Measurements from ENCODE around the gene ULK4.

GRCh38 chr3:41999909-42000308 is 38.0 kb upstream of the ULK4 start:
- TF ChIP-seq, protein P1, sequence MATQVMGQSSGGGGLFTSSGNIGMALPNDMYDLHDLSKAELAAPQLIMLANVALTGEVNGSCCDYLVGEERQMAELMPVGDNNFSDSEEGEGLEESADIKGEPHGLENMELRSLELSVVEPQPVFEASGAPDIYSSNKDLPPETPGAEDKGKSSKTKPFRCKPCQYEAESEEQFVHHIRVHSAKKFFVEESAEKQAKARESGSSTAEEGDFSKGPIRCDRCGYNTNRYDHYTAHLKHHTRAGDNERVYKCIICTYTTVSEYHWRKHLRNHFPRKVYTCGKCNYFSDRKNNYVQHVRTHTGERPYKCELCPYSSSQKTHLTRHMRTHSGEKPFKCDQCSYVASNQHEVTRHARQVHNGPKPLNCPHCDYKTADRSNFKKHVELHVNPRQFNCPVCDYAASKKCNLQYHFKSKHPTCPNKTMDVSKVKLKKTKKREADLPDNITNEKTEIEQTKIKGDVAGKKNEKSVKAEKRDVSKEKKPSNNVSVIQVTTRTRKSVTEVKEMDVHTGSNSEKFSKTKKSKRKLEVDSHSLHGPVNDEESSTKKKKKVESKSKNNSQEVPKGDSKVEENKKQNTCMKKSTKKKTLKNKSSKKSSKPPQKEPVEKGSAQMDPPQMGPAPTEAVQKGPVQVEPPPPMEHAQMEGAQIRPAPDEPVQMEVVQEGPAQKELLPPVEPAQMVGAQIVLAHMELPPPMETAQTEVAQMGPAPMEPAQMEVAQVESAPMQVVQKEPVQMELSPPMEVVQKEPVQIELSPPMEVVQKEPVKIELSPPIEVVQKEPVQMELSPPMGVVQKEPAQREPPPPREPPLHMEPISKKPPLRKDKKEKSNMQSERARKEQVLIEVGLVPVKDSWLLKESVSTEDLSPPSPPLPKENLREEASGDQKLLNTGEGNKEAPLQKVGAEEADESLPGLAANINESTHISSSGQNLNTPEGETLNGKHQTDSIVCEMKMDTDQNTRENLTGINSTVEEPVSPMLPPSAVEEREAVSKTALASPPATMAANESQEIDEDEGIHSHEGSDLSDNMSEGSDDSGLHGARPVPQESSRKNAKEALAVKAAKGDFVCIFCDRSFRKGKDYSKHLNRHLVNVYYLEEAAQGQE (IDR thresholded peaks at IDR 0.05; ENCODE audit: low read depth) = no peak
- TF ChIP-seq CTCF (IDR thresholded peaks at IDR 0.05 in 2 of 3, conservative IDR thresholded peaks at IDR 0.05 in 1 of 3; ENCODE audit: borderline replicate concordance in 1 of 3, insufficient read depth in 1 of 3, low read depth in 2 of 3, low read length in 2 of 3) = no peak
- TF ChIP-seq SIN3A (IDR thresholded peaks at IDR 0.05; ENCODE audit: low read depth) = no peak
- TF ChIP-seq, protein P2, sequence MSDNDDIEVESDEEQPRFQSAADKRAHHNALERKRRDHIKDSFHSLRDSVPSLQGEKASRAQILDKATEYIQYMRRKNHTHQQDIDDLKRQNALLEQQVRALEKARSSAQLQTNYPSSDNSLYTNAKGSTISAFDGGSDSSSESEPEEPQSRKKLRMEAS (IDR thresholded peaks at IDR 0.05) = no peak
- TF ChIP-seq TCF7L2 (IDR thresholded peaks at IDR 0.05; ENCODE audit: borderline replicate concordance, extremely low read depth, insufficient read depth, insufficient read length) = no peak
